Measurements from ENCODE around the gene GPR162. TPM values are rescaled to one million over a fixed set of nuclear protein-coding genes. Genes with fewer than 3 reads are reported as not detected.
A peak's percentile ranks its signal among the peaks of the same experiment; 100 is the strongest.

GPR162 gene
- total and polyA plus RNA-seq, 10 donors: 2.1 to 14.7 (median 4.9) TPM

DNA sequence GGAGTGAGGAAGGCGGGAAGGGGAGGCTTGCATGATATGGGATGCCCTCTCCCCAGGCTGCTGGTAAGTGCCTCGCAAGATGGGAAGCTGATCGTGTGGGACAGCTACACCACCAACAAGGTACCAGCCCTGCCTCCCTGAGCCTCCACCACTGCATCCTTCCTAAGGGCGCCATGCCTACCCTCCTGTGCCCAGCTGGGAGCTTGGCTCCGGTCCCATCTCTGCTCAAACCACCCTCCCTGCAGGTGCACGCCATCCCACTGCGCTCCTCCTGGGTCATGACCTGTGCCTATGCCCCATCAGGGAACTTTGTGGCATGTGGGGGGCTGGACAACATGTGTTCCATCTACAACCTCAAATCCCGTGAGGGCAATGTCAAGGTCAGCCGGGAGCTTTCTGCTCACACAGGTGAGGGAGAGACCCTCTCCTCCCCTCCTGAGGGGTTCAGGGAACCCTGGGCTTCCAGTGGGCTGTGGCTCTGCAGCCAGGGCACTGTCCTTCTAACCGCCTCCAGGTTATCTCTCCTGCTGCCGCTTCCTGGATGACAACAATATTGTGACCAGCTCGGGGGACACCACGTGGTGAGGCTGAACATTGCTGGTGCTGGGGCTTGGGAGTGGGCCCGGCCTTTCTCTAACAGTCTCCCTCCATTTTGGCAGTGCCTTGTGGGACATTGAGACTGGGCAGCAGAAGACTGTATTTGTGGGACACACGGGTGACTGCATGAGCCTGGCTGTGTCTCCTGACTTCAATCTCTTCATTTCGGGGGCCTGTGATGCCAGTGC lies 21.7 kb downstream of the GPR162 start:
- intact Hi-C loops (cut with DNase I; ENCODE audit: low total_unique reads): no loop called here
- WGBS, 5 donors: 69 to 85% (median 80%) methylated on average over 16 of the region's 16 CpGs
- TF ChIP-seq POLR2A (IDR thresholded peaks at IDR 0.05): no peak
- TF ChIP-seq POLR2AphosphoS5 (IDR thresholded peaks at IDR 0.05): no peak
- TF ChIP-seq, protein P1, sequence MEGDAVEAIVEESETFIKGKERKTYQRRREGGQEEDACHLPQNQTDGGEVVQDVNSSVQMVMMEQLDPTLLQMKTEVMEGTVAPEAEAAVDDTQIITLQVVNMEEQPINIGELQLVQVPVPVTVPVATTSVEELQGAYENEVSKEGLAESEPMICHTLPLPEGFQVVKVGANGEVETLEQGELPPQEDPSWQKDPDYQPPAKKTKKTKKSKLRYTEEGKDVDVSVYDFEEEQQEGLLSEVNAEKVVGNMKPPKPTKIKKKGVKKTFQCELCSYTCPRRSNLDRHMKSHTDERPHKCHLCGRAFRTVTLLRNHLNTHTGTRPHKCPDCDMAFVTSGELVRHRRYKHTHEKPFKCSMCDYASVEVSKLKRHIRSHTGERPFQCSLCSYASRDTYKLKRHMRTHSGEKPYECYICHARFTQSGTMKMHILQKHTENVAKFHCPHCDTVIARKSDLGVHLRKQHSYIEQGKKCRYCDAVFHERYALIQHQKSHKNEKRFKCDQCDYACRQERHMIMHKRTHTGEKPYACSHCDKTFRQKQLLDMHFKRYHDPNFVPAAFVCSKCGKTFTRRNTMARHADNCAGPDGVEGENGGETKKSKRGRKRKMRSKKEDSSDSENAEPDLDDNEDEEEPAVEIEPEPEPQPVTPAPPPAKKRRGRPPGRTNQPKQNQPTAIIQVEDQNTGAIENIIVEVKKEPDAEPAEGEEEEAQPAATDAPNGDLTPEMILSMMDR (IDR thresholded peaks at IDR 0.05 in 8 of 11, conservative IDR thresholded peaks at IDR 0.05 in 3 of 11): no peak
- no peak for DNase-seq
- peaks cover 0 to 29% (median 0%) of the 10 kb centered on the region in 6 donors for H3K36me3 ChIP-seq
- H3K27me3 ChIP-seq (replicated peaks in 1 of 7): peaks cover 0 to 7% (median 0%) of the 10 kb centered on the region in 7 donors
- H3K4me1 ChIP-seq: peaks cover 0 to 16% (median 6%) of the 10 kb centered on the region in 6 donors
- H3K27ac ChIP-seq: no peak overlapping the region
- H3K4me3 ChIP-seq: no peak overlapping the region
- H3K9me3 ChIP-seq: no peaks in the 10 kb centered on the region

DNA sequence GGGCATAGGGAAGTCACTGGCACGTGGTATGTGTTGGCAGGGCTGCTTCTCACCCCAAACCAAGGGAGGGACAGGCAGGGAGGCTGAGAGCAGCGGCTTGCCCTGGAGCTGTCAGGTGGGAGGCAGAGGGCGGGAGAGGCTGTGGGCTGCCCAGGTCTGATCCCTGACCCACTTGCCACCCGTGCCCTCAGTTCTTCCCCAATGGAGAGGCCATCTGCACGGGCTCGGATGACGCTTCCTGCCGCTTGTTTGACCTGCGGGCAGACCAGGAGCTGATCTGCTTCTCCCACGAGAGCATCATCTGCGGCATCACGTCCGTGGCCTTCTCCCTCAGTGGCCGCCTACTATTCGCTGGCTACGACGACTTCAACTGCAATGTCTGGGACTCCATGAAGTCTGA lies 23.8 kb downstream of the GPR162 start:
- Histone ChIP-seq H3K36me3 (peaks cover 0 to 42% (median 0%) of the 10 kb centered on the region in 6 donors), H3K27me3 (replicated peaks in 1 of 7) (peaks cover 0 to 7% (median 0%) of the 10 kb centered on the region in 7 donors), H3K27ac (no peak overlapping the region), H3K4me1 (peaks cover 0 to 11% (median 1%) of the 10 kb centered on the region in 6 donors), H3K9me3 (no peaks in the 10 kb centered on the region), H3K4me3 (no peak overlapping the region)
- TF ChIP-seq, protein P1 (IDR thresholded peaks at IDR 0.05 in 8 of 11, conservative IDR thresholded peaks at IDR 0.05 in 3 of 11): no peak
- TF ChIP-seq POLR2AphosphoS5 (IDR thresholded peaks at IDR 0.05): no peak
- TF ChIP-seq POLR2A (IDR thresholded peaks at IDR 0.05): no peak
- DNase-seq: peak; percentile 71
- WGBS, 5 donors: 88 to 95% (median 91%) methylated on average over 15 to 17 of the region's 17 CpGs
- intact Hi-C loops (cut with DNase I; ENCODE audit: low total_unique reads): no loop called here

DNA sequence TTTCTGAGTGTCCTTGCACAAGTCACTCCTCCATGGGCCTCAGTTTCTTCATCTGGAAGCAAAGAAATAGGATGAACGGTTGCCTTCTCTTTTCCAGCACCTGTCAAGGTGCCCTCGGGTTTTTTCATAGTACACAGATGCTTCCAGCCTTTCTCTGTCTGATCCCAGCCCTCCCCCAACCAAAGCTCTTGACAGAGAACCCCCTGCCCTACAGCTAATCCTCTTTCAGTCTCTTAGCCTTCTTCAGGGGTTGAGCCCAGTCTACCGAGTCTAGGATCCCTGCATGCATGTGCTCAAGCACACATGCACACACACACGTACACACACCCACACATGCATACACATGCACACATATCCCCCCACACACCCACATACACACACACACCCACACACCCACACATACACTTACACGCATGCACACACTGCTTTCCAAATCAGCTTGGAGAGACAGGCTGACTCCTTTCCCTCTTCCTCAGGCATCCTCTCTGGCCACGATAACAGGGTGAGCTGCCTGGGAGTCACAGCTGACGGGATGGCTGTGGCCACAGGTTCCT lies 24.8 kb downstream of the GPR162 start:
- WGBS, 5 donors: 77 to 90% (median 87%) methylated on average over 7 of the region's 7 CpGs

More for the DNA sequence above, 24.8 kb downstream of the GPR162 start:
- DNase-seq: no peak
- H3K4me3 ChIP-seq: no peak overlapping the region
- peaks cover 3 to 21% (median 10%) of the 10 kb centered on the region in 6 donors for H3K4me1 ChIP-seq
- H3K27ac ChIP-seq: no peak overlapping the region
- peaks cover 0 to 7% (median 0%) of the 10 kb centered on the region in 7 donors for H3K27me3 ChIP-seq (replicated peaks in 1 of 7)
- no peaks in the 10 kb centered on the region for H3K9me3 ChIP-seq
- intact Hi-C loops (cut with DNase I; ENCODE audit: low total_unique reads): no loop called here
- peaks cover 0 to 42% (median 0%) of the 10 kb centered on the region in 6 donors for H3K36me3 ChIP-seq
- TF ChIP-seq POLR2AphosphoS5 (IDR thresholded peaks at IDR 0.05) (no peak), POLR2A (IDR thresholded peaks at IDR 0.05) (no peak)
- TF ChIP-seq, protein P1 (IDR thresholded peaks at IDR 0.05 in 8 of 11, conservative IDR thresholded peaks at IDR 0.05 in 3 of 11): no peak
